Right lobe of liver (tissue), 6 donors: ENCODE measurements around the gene DES. TPM values are rescaled to one million over a fixed set of nuclear protein-coding genes. Genes with fewer than 3 reads are reported as not detected.
A peak's percentile ranks its signal among the peaks of the same experiment; 100 is the strongest.

Experiments used
- ATAC-seq, 4 donors: fragments of 200-7000 bp; cut with Tn5 transposase; one replicate each; pipeline ENCODE4 v1.9.1; 2020; ENCODE audit warnings: mild to moderate bottlenecking in 4 of 4, moderate library complexity in 4 of 4
- DNase-seq, 3 donors: peaks; one replicate each; pipeline ENCODE4 v3.0.0-alpha.2; 2020
- H3K27ac ChIP-seq, 3 donors: fragments of 200-600 bp; one replicate each; pipeline ENCODE4 v1.8.0; 2022
- H3K27me3 ChIP-seq, 2 donors: fragments of 200-600 bp; one replicate each; pipeline ENCODE4 v1.8.0; 2022
- H3K36me3 ChIP-seq, 4 donors: fragments of 200-600 bp; sonication (generic) in 1 of 4; one replicate each; pipeline versions ENCODE4 v1.5.1 to v1.8.0; 2017 to 2022; ENCODE audit warnings: control low read depth in 1 of 4
- H3K4me1 ChIP-seq, 4 donors: fragments of 200-600 bp; sonication (generic) in 1 of 4; one replicate each; pipeline versions ENCODE4 v1.5.1 to v1.8.0; 2017 to 2022; ENCODE audit warnings: control low read depth in 1 of 4
- H3K4me3 ChIP-seq, 3 donors: fragments of 200-600 bp; one replicate each; pipeline ENCODE4 v1.8.0; 2022
- H3K9me3 ChIP-seq, 4 donors: fragments of 200-600 bp; sonication (generic) in 1 of 4; one replicate each; pipeline versions ENCODE4 v1.5.1 to v1.8.0; 2017 to 2022; ENCODE audit warnings: control low read depth in 1 of 4
- CTCF ChIP-seq, 4 donors: fragments of 200-600 bp in 3 of 4; fragments of 450-650 bp in 1 of 4; IDR thresholded peaks; one replicate each; pipeline versions ENCODE4 v1.5.1 to v1.8.0; 2016 to 2022; ENCODE audit warnings: antibody characterized with exemption in 4 of 4, mild to moderate bottlenecking in 2 of 4
- POLR2A ChIP-seq: fragments of 450-650 bp; IDR thresholded peaks from one replicate; pipeline ENCODE4 v1.6.1; 2017; ENCODE audit warnings: antibody characterized with exemption, mild to moderate bottlenecking
- WGBS: methylation state at CpG from one replicate; pipeline ENCODE4 v1.1.6; 2018; ENCODE audit warnings: low coverage, low lambda C conversion rate; ENCODE audit not compliant: insufficient coverage; ENCODE audit errors: missing lambda C conversion rate; 5-methylcytosine and 5-hydroxymethylcytosine counted together
- intact Hi-C, 2 donors: fragments of 100-400 bp; cut with DNase I; formaldehyde crosslinking; loops; one replicate each; pipeline versions ENCODE4 v1.11.2 to v1.14.1; 2022
- total RNA-seq, 6 experiments: library from RNA; depleted of rRNA in 2 of 6; stranded (reverse); fragments of >200 nt in 2 of 6; fragmentation: NEBNext Ultra II Directional in 3 of 6; extraction: Animal tissue kit (Norgen Biotek cat#: 25700) in 3 of 6; gene quantifications; one replicate each; pipeline versions ENCODE4 v1.1.0 to v1.2.4, GENCODE V29; 2016 to 2023
- donor health status: DM: no; HTN: yes; CAD: no.
- donor health status: DM: no; HTN: no; CAD: no.
- donor health status: DM: no; HTN: no; CAD: no.
- donor health status: DM: no; HTN: yes; CAD: no.
- donor health status: DM: no; HTN: yes; CAD: no.

The DES gene
- total RNA-seq, 6 experiments from 2014 or later: 1.2 to 25.6 (median 2.5) TPM

GRCh38 chr2:219443697-219444023 is 25.5 kb downstream of the DES start:
- 27% methylated on average over 3 of the region's 3 CpGs for WGBS
- Histone ChIP-seq H3K36me3 (no peaks in the 10 kb centered on the region), H3K27me3 (peaks cover 0 to 8% of the 10 kb centered on the region in 2 donors), H3K4me1 (peaks cover 0 to 3% (median 0%) of the 10 kb centered on the region in 4 donors), H3K9me3 (no peaks in the 10 kb centered on the region), H3K27ac (no peak overlapping the region), H3K4me3 (no peak overlapping the region)
- intact Hi-C loops: no loop called here
- DNase-seq (no peak), ATAC-seq (no peak)
- TF ChIP-seq POLR2A (no peak), CTCF (IDR thresholded peaks at IDR 0.05) (no peak)

- intact Hi-C loops: no loop called here
- Histone ChIP-seq H3K27ac (no peak overlapping the region), H3K27me3 (peaks cover 0 to 8% of the 10 kb centered on the region in 2 donors), H3K36me3 (no peaks in the 10 kb centered on the region), H3K4me3 (no peak overlapping the region), H3K4me1 (peaks cover 0 to 3% (median 0%) of the 10 kb centered on the region in 4 donors), H3K9me3 (no peaks in the 10 kb centered on the region)
- no CpG with 5 or more reads among the region's 23 CpGs for WGBS
- no peak for DNase-seq
- ATAC-seq: no peak
- no peak for TF ChIP-seq POLR2A
These were observed 26.5 kb downstream of the DES start for GRCh38 chr2:219444566-219445091.

- TF ChIP-seq CTCF (IDR thresholded peaks at IDR 0.05): no peak
- no peak for TF ChIP-seq POLR2A
- Histone ChIP-seq H3K27me3 (peaks cover 0 to 8% of the 10 kb centered on the region in 2 donors), H3K36me3 (no peaks in the 10 kb centered on the region), H3K4me3 (no peak overlapping the region), H3K27ac (no peak overlapping the region), H3K4me1 (peaks cover 0 to 3% (median 0%) of the 10 kb centered on the region in 4 donors), H3K9me3 (no peaks in the 10 kb centered on the region)
- ATAC-seq (no peak), DNase-seq (no peak)
- 50% methylated on average over 5 of the region's 5 CpGs for WGBS
- intact Hi-C loops: no loop called here
These were observed 27.1 kb downstream of the DES start for GRCh38 chr2:219445220-219445640.

- no peaks in the 10 kb centered on the region for H3K9me3 ChIP-seq
- H3K36me3 ChIP-seq: no peaks in the 10 kb centered on the region
- peak in 1 of 4 donors; percentile 35 for ATAC-seq
- no peak overlapping the region for H3K27ac ChIP-seq
- TF ChIP-seq POLR2A (no peak), CTCF (IDR thresholded peaks at IDR 0.05) (no peak)
- no peak overlapping the region for H3K4me3 ChIP-seq
- H3K27me3 ChIP-seq: peaks cover 0 to 7% of the 10 kb centered on the region in 2 donors
- no peak for DNase-seq
- intact Hi-C loops: no loop called here
- 15% methylated on average over 4 of the region's 6 CpGs for WGBS
- H3K4me1 ChIP-seq: peaks cover 0 to 3% (median 0%) of the 10 kb centered on the region in 4 donors
These were observed 27.9 kb downstream of the DES start for GRCh38 chr2:219446101-219446504.

- H3K4me1 ChIP-seq: peaks cover 0 to 3% (median 0%) of the 10 kb centered on the region in 4 donors
- peaks cover 0 to under 1% of the 10 kb centered on the region in 2 donors for H3K27me3 ChIP-seq
- TF ChIP-seq POLR2A: no peak
- no peak for TF ChIP-seq CTCF (IDR thresholded peaks at IDR 0.05)
- no peaks in the 10 kb centered on the region for H3K36me3 ChIP-seq
- no peak overlapping the region for H3K27ac ChIP-seq
- DNase-seq: no peak
- no peaks in the 10 kb centered on the region for H3K9me3 ChIP-seq
- H3K4me3 ChIP-seq: no peak overlapping the region
- 40% methylated on average over 1 of the region's 1 CpG for WGBS
- intact Hi-C loops: no loop called here
- no peak for ATAC-seq
These were observed 28.5 kb downstream of the DES start for GRCh38 chr2:219446689-219447088.
